Measurements from ENCODE around the gene SVIL.

DNA sequence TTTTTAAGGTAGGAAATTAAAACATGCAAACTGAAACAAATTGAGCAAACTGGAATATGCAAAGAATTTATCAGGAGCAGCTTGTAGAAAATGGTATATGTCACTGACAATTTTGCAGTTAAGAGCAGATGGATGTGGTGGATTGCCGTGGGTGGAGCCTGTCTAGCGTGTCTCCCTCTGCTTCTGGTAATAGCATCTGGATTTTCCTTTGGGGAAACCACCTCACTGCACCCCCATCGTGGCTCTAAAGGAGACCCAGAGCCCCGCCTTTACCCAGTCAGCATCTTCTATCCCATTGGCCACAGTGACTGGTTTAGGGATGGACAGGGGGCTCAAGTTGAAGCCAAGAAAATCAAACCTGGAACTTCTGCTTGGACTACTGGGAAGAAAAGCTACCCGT lies 142.9 kb downstream of the SVIL start:
- TF ChIP-seq EZH2 (IDR thresholded peaks at IDR 0.05; ENCODE audit: insufficient read depth, poor library complexity, severe bottlenecking) (no peak), EZH2phosphoT487 (IDR thresholded peaks at IDR 0.05; ENCODE audit: insufficient read depth, low read depth) (no peak)

Measured in GM23248 (cell line).